NCI-H187 (cell line): ENCODE measurements around the gene DLGAP3.

Source experiments
- DNase-seq, 2 experiments: peaks; one replicate each; lab custom pipeline; 2025; lab: John Stamatoyannopoulos, UW

The DLGAP3 gene

DNA sequence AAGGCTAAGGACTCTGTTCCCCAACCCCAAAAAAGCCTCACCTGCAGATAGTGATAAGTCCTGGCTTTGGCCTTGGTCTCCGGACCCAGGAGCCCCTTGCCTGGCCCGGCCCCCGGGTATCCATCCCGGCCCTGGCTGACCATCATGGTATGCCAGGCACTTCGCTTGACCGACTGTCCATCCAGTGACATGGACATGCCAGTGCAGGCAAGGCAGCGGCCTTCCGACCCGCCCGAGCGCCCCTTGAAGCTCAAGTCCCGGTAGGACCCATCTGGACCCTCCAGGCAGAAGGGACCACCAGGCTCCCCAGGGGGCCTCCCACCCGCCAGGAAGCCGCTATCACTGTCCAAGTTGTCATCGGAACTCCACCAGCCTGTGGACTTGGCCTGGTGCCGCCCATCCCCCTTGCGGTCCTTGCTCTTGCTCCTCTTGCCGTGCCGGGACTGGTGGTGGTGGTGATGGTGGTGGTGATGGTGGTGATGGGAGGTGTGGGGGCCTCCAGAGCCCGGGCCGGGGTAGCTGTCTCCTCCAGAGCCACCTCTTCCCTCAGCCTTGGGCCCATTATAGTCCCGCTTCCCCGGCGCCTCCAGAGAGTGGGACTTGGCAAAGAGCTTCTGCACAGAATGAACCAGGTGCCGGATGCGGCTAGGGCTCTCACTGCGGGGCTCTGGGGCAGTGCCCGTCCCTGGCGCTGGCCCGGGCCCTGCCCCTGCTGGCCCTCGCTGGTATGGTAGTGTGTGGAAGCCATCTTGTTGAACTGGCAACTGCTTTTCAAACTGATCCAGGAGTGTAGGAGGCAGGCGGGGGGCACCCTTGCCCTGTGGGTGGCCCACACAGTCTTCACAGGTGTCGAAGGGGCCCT lies 25.0 kb downstream of the DLGAP3 start:
- no peak for DNase-seq

DNA sequence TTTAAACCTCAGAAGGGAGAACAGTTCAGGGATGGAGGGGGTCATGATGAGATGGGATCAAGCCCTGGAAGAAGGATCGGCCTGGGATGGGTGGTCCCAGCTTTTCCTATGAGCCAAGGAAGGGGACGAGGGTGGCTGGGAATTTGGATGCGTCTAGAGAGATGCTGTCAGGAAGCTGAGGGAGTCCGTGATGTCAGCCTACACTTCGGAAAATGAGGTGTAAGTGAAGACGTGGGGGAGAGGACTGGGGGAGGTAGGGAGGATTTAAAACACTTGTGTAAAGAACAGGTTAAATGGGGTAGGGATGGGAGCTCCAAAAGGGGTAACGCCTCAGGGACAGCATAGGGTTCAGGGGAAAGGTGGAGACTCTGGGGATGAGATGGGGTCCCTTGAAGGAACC lies 27.5 kb downstream of the DLGAP3 start:
- no peak for DNase-seq

DNA sequence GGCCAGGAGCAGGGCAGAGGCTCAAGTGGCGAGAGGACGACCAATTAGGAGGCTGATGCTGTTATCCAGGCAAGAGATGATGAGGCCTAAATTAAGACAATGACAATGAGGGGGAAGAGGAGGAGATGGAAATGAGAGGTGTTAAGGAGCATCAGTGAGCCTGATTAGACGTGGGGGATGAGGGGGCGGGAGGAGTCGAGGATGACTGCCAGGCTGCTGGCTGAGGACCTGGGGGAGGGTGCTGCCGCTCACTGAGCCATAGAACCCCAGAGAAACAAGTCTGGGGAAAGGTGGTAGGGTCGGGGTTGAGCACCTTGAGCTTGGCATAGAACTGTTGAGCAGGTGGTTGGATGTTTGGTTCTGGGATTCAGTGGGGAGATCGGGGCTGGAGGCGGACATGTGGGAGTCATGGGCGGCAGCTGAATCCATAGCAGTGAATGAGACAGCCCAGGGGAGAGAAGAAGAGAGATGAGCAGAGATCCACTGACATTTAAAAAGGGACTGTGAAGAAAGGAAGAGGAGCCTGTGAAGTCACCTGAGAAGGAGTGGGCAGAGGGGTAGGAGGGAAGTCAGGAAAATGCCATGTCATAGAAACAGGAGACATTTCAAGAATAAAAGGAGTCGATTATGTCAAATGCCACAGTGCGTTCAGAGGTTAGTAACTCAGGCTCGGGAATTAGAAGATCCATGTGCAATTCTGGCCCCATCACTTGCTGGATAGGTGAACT lies 28.5 kb downstream of the DLGAP3 start:
- DNase-seq: no peak

DNA sequence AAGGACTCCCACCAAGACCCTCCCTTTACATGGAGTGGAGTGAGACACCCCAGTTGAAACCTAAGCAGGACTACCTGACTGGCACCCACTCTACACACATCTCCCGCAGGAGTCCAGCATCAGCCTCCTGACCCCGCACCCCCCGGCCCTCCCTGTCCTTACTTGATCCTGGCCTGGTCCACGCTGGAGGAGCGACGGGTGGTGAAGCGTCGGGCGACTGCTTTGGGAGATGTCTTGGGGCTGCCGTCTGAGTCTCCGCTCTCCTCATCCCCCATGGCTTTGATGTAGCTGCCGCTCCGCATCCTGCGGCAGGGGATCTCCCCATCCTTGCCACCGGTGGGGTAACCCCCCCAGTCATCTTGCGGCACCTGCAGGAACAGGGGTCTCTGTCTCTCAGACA lies 29.5 kb downstream of the DLGAP3 start:
- no peak for DNase-seq

DNA sequence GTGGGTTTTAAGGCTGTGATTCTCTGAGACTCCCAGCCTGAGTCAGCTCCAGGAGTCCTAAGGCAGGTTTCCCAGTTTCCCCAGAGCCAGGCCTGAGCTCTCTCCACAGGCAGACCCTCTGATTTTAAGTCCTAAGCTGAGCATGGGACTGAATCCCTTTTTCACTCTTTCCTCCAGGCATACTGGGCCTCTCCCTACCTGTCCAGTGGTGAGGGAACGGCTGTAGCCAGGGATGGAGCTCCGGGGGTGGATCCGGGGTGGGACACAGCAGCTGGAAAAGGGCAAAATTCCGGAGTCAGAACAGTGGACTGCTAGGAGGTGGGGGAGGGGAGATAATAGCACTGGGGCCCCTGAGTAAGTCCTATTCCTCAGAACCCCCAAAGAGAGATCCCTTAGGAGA lies 30.0 kb downstream of the DLGAP3 start:
- no peak for DNase-seq

DNA sequence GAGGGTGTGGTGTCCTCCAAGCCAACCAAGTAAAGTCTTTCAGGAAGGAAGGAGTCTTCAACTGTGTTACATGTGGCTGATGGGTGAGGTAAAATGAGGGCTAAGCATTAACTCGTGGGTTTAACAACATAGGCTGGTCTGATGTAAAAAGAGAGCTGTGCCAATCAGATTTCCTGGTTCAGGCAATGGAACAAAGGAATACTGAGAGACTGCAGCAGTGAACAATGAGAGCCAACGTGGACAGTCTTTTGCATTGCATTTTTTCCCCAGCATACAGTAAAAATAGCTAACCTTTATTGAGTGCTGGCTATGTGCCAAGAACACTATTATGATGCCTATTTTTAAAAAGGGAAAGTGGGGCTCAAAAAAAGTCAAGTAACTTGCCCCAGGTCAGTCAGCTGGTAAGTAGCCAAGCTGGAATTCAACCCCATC lies 31.1 kb downstream of the DLGAP3 start:
- DNase-seq: no peak

DNA sequence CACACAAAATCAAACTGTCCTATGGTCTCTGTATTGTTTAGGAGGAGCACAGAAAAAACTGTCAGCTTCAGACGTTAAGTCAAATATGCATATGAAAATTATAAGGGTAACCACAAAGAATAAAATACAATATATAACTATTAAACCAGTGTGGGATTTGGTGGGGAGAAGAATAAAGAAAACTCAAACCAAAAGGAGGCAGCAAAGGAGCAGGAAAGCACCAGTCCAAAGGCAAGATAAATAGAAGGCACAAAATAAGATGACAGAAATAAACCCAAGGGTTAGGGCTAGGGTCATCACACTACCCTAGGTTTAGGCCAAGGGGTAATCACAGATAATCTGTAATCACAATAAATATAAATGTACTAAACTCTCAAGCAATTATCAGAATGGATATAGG lies 32.8 kb downstream of the DLGAP3 start:
- no peak for DNase-seq

DNA sequence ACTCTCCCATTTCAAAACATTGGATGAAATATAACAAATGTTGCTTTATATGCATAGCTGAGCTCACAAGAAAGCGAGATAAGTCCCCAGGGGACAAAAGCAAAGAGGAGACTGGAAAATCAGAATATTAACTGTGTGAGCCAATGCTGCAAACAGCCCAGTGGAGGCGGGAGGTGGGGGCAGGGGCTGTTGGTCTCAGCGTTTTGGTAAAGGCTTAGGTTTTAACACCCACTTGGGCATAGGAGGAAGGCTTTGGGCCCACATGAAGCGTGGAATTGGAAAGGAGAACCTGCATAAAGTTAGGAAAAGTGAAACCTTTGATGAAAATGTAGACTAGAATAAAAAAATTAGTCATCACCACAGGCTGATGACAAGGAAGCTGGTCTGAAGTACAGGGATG lies 39.7 kb downstream of the DLGAP3 start:
- DNase-seq: no peak

DNA sequence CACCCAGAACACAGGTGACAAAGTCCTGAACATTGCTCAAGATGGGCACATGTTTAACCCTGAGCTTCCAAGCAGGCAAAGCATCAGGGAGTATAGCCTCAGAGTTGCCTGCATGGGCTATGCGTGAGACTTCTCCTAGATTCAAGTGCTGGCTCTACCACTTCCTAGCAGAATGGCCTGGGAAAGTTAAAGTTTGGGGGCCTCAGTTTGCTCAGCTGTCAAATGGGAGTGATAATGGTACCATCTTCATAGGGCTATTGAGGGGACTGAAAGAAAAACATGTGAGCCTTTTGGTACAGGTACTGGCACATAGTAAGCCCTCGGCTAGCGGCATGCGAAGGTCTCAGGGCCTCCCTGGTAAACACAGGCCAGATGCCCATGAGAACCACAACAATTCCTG lies 41.9 kb downstream of the DLGAP3 start:
- DNase-seq: no peak

DNA sequence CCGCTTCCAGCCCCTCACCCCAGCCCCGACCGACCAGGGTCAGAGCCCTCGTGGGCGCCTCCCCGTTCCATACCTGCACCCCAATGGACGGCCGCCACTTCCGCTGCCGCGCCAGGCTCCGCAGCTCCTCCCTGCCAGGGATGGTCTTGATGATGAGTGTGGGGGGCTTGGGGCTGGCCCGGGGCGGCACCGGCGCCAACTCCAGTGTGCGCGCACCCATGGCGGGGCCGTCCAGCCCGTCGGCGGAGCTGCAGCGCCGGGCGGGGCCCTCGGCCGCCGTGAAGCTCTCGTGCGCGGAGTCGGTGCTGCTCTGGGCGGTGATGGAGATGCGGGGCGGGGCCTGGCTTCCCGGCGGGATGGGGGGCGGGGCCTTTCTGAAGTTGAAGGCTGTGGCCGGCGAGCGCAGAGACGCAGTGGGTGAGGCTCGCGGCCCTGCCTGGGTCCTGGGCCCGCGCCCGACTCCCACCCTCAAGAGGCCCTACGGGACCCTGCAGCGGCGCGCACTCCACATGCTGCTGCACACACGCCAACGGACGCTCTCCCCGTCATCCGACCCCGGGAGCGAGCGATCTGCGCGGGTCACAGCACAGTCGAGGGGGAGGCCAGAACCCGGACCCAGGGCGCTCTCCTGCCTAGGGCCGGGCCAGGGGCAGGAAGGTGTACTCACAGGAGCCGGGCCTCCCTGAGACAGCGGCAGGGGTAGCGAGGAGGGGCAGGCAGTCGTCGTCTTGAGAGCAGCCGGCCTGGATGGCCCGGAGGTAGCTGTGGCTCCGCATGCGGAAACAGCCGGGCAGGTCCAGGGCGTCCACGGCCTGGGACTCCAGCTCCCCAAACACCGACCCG lies 43.8 kb downstream of the DLGAP3 start:
- DNase-seq: no peak

DNA sequence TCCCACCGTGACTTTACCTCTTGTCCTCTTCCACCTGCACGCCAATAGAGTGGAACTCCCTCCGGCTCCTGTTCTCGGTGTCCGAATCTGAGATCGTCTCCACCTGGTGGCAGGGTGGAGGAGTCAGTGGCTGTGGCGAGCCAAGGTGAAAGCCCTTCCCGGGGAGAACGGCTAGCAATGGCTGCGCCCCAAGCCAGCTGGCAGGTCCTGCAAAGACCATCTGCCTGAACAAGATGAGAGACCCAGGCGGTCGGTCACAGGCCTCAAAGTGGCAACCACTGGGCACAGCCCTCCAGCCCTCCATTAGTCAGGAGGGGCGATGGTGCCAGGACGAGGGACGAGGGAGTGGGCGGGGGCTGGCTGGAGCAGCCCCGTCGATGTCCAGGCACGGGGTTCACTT lies 44.5 kb downstream of the DLGAP3 start:
- no peak for DNase-seq

DNA sequence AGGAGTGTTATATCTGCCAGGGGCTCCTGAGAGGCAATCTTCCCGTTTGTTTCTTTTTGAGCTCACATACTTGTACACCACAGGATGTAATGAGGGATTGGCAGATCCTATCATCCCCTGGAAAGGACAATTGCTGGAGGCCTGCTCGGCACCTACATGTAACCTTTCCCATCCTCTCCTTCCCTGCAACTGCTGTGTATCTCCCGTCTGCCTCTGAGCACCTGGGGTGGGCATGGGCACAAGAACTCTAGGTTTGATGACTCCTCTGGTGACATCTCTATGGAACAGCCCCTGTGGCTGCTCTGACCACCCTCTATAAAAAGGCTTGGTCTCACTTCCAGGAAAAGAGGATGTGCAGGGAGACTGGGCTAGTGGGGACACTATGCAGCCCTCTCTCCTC lies 44.9 kb downstream of the DLGAP3 start:
- no peak for DNase-seq

DNA sequence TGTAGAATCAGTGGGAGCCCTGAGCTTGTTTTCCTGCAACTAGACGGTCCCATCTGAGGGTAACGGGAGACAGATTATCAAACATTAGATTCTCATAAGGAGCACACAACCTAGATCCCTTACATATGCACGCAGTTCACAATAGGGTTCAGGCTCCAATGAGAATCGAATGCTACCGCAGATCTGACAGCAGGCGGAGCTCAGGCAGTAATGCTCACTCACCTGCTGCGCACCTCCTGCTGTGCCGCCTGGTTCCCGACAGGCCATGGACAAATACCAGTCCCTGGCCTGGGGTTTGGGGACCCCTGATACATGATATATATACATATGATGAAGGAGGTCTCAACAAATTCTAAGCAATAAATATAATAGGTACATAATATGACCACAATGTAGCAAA lies 50.2 kb downstream of the DLGAP3 start:
- no peak for DNase-seq

DNA sequence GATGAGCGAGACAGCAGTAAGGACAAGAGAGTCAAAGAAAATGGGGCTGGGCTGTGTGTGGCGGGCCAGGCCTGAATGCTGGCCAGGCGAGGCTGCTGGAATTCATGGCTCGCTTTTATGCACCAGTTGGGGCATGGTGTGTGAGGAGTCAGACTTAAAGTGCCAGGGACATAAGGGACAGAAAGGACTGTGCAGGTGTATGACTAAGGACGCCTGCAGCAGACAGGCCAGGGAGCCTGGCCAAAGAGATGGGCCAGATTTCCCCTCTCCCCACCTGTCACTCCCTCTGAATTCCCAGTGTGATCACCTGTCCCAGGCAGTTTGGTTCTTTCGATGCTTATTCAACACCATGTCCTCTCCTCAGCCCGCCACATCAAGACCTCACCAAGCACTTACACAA lies 53.0 kb downstream of the DLGAP3 start:
- no peak for DNase-seq

DNA sequence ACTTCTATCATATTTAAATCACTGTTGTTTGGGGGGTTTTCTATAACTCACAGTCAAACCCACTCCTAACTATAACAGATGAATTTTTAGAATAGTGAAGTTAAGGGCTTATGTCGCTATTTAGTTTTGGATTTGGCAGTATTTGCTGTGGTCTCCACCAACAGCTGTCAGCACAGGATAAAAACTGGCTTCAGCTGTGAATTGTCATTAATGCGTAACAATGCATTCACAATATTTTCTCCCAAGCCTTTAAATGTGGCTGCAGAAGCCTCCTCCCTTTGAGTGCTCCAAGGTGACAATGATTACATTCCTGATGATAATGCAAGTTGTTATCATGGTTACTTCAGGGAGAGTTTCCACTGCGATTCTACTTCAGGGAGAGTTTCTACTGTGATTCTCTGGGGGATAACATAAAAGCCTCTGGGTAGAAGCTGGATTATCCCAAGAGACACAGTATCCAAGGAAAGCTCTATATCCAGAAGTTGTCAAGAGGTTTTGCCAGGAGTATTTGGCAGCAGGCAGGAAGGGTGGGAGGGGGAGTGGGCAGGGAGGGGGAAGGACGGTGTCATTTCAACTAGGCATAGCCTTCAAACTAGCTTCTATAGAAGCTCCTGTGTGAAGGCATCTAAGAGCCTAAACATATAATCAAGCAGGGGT lies 55.0 kb downstream of the DLGAP3 start:
- no peak for DNase-seq

DNA sequence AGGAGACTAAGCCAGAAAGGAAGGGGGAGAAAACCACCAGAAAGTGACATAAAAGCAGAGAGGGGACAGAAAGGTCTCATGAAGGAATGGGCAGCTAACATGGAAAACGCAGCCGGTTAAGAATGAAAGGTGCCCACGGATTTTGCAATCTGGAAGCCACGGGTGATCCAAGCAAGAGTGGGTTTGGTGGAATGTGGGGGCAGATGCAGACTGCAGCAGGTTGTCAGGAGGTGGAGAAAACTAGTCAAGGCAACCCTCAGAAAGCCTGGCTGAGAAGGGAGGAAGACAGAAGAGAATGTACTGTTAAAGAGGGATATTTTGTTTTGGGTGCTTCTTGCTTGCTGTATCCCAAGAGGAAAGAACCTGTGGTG lies 57.3 kb downstream of the DLGAP3 start:
- DNase-seq: no peak

DNA sequence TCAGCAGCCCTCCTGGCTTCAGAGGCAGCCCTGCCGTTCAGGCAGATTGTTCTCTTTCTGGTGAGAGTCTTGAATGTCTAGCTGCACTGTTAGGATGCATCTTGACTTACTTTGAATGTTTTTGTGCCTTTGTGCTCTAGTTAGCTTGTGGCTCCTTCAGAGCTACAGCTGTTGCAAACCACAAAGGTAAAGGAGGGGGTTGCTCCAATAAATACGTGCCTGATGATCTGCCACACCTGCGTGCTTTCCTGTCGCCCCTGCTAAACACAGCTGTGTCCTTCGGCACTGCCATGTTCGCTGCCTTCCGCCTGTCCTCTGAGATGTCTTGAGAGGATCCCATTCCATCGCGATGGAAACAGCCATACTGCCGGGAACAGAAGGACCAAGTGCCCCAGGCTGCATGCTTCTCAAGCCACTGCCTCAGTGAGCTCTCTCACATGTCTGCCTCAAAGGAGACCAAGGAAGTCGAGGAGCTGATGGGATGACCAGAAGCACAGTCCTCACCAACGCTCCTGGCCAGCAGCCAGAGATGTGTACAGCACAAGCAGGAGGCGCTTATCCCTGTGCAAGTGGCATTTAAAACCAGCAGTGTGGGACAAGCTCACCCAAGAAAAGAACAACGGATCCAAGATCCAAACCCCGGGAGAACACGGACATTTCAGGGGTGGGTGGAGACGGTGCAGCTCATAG lies 57.9 kb downstream of the DLGAP3 start:
- no peak for DNase-seq

DNA sequence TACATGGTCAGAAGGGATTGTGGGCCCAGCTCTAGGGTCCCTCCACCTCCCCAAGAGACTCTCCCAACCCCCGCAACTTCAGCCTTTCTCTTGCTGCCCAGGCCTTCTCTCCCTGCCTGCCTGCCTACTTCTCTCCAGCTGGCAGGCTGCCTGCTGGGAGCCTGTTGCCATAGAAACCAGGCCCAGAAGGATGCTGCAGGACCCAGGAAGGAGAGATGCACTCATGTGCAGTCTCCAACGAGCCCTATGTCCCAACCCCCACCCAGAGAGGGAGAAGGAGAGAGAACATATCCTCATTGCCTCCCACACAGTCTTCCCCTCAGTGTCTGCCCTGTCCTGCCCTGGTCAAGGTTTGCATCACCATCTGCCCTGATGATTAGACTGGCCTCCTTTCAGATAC lies 59.1 kb downstream of the DLGAP3 start:
- no peak for DNase-seq

DNA sequence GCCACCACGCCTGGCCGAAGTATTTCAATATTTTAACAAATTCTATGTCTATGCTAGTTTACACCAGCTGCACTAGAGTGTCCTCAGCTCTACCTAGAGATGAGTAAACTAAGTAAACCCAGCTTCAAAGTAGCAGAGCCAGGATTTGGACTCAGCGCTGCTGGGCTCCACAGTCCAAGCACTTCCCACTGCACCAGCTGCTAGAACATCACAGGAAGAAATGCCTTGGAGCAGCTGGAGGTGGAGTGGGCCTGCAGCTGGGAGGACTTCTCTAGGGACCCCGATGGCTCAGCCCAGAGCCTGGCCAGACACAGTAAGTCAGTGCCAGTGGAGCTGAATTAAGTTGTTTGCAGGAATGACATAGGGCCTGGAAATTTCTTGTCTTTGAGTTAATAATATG lies 59.7 kb downstream of the DLGAP3 start:
- no peak for DNase-seq

DNA sequence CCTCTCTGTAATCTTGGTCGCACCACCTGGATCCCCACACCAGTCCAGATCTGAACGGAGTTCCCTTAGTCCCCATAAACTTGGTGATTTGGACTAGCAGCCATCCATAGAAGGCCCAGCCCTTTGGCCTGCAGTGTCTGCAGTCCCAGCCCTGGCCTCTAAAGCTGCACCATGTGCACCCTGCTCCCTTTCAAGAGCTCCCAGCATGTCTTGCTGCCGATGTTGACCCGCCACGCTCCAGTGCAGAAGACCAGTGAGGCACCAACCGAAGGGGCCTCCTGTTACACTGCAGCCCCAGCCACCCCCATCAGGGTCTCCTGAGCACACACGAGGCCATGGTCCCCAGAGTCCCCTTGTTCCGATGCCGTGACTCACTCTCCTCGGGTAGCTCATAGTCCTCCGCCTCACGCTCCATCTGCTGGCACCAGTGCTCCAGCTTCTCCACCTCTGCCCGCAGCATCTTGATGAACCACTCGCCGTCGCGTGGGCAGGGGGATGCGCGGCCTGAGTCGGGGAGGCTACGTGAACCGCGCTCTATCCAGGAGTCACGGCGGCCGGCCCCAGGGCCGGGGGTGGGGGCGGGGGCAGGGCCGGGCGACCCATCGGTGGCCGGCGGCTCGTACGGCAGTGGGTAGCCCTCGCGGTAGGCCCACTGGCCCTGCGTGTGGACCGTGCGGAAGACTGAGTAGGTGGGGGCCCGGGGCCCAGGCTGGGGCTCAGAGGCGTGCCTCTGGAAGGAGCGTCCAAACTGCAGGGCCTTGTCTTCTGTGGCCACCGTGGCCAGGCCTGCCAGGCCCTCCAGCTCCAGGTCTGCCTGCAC lies 61.0 kb downstream of the DLGAP3 start:
- DNase-seq: no peak

DNA sequence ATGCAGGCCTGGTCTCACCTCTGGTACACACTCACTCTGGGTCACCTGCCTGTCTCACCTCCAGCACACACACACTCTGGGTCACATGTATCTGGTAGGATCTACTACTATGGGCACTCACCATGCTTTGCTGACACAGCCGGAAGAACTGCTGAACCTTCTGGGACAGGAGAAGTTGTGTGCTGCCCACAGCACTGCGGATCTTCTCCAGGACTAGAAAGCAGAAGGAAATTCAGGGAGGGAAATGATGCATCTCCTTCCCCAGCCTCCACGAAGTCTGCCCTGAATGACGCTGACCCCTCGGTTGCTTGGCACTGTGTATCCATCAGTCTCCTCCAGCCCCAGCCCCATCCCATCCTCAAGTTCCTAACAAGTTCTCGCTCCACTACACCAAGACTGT lies 62.0 kb downstream of the DLGAP3 start:
- DNase-seq: no peak
